NCI-H1694 (cell line): Measurements from ENCODE around the gene IPO5.

Experiments used
- DNase-seq: peaks from one replicate; lab custom pipeline; 2025; lab: John Stamatoyannopoulos, UW

The IPO5 gene

GRCh38 chr13:97953376-97953970 lies at the start of gene IPO5:
IPO5 (plus strand) TSS chr13:97953675; CDS start chr13:97976697, 23,022 bp downstream.
- DNase-seq = no peak

DNA sequence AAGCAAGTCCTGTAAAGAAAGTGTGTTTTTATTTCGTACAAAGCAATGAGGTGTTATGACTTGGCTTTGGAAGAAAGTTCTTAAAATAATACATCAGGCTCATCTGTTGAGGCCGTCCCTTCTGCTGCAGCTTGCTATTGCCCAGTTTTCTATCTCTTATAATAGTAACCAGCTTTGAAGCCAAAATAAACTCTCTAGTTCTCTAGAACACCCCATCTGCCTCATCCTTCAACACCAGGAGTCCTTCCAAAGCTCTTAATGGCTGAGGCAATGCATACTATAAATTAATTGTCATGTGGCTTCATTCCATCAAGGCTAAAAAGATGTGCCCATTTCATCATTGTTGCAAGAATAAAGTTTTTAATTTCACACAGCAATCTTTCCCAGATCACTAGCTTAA lies 49.4 kb upstream of the IPO5 start:
- no peak for DNase-seq

DNA sequence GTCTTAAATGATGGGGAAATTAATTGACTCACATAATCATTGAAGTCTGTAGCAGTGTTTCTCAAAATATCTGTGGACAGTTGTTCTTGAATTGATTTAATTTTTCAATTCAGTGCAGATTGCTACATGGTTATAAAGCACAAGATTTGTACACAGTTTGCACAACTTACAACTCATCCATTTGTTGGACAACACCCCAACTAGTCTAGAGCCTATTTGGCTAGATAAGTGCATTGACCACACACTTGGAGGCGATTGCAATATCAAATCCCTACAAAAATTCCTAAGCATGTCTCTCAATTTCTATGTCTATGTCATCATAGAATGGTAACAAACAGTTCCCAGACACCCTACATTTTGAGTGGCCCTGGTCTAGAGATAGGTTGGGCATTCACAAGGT lies 48.0 kb upstream of the IPO5 start:
- no peak for DNase-seq

DNA sequence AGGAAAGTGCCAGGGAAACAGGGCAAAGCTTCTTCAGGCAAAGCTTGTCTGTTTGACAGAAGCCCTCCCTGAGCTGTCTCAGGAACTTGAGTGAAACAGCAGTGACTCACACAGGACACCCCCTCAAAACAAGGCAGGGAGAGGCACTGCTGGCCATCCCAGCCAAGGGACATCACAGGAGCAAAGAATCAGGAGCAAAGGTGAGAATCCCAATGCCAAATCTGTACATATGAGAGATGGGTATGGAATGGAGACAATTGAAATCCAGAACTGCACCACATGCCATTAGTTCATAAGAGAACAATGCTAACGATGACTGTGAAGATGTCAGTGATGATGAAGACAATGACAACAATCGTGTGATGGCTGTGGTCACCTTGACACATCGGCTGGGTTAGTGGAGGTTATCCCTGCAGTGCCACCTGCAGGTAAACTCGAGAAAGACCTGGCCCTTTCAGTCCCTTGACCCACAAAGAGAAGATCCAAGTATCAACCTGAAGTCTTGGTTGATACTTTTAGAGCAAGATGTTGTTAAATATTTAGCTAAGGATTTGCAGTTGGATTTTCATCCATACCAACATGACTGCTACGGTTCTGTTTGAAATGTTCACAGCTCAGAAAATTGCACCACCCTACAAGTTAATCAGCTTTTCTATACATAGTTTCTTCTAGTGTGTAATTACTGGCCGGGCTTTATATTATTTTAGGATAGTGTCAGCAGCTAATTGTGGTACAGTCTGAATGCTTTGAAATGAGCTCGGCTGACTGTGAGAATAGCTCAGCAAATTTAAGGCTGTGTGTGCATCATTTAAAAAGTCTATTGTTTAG lies 42.0 kb upstream of the IPO5 start:
- no peak for DNase-seq

- DNase-seq = no peak
Observed at GRCh38 chr13:97912139-97912535, 41.3 kb upstream of the IPO5 start.

DNA sequence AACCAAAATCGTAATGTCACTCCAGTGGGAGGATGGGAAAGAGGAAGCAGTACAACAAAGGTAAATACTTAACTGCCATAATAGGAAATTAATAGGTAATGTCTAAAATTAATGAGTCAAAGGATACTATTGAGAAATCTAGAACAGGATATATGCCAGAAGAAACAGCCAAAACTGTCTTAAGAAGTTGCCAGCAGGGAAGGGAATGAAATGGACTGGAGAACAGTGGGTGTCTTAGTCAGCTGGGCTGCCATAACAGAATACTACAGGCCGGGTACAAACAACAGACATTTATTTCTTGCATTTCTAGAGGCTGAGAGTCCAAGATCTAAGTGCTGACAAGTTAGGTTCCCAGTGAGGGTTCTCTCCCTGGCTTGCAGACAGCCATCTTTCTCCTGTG lies 40.3 kb upstream of the IPO5 start:
- DNase-seq = no peak

GRCh38 chr13:97914540-97914939 lies 38.9 kb upstream of the IPO5 start:
- DNase-seq = no peak

GRCh38 chr13:97921176-97921816 lies 32.2 kb upstream of the IPO5 start:
- no peak for DNase-seq

GRCh38 chr13:97928301-97928700 lies 25.2 kb upstream of the IPO5 start:
- no peak for DNase-seq

GRCh38 chr13:97932036-97932435 lies 21.4 kb upstream of the IPO5 start:
- no peak for DNase-seq

DNA sequence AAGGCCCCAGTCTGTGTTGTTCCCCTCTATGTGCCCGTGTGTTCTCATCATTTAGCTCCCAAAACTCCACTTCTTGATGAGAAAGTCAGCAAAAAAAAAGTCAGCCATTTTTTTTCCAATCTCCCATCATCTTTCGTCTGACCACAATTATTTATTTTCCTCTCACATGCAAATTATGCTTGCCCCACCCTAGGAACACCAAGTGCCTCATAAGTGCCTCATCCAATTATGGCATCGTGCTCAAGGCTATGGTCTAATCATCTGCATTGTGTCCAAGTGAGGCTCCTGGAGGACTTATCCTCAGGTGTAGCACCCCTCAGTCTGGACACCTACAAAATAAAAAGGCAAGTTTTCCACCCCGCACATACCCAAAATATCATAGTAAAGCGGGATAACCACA lies 20.8 kb upstream of the IPO5 start:
- DNase-seq = no peak

DNA sequence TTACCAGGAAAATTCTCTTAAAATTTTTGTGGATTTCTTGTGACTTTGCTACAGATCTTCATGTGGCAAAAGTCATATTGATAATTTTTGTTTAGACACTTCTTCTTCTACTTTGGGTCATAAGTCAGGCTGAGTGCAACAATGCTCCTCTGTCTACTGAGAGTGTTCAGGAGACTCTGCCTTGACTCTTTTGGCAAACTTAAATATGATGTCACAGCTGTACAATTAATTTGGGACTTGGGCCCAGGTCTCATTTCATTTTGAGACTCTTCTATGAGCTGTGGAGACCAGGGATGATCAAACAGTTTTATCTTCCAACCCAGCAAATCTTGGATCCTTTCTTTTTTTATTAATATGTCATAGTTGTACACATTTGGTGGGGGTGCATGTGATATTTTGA lies 19.7 kb upstream of the IPO5 start:
- no peak for DNase-seq

DNA sequence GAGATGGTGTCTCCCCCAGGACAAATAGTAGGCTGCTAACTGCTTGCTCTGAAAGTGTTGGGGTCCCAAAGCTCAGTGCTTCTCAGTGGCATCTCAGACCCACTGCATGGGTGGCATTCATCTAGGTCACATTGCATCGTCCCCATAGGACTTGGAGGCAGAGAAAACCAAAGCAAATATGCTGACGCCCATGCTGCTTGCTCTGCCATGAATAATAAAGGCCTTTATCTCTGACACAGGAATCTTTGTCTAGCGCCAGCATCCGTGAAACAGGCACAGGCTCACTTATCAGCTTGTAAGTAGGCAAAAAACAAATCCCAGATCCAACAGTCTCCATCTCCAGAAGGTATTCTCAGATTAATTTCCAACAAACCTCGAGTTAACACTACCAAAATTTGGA lies 18.9 kb upstream of the IPO5 start:
- DNase-seq = no peak

GRCh38 chr13:97935071-97935470 lies 18.4 kb upstream of the IPO5 start:
- no peak for DNase-seq

- DNase-seq = no peak
Observed at GRCh38 chr13:97936036-97936435, 17.4 kb upstream of the IPO5 start.

DNA sequence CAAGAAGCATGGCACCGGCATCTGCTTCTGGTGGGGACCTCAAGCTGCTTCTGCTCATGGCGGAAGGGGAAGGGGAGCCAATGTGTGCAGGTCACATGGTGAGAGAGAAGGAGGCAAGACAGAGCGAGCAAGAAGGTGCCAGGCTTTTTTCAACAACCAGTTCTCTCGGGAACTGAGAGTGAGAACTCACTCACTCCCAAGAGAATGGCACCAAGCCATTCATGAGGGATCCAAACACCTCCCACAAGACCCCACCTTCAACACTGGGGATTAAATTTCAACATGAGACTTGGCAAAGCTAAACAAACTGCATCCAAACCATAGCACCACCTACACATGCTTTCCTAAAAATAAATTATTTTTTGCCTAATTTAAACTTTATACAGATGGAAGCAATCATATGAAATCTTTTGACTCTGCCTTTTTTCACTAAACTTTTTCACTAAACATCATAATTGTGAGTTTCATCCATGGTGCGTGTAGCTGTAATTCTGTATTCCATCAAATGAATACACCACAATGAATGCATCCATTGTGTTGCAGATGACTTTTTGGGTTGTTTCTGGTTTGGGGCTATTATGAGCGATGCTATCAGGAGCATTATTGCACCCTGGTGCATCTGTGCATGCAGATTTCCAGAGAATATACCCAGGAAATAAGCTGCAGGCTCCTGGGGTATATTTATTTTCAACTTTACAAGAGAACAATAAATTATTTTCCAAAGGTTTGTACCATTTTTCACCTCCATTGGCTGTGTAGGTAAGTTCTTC lies 14.6 kb upstream of the IPO5 start:
- no peak for DNase-seq

DNA sequence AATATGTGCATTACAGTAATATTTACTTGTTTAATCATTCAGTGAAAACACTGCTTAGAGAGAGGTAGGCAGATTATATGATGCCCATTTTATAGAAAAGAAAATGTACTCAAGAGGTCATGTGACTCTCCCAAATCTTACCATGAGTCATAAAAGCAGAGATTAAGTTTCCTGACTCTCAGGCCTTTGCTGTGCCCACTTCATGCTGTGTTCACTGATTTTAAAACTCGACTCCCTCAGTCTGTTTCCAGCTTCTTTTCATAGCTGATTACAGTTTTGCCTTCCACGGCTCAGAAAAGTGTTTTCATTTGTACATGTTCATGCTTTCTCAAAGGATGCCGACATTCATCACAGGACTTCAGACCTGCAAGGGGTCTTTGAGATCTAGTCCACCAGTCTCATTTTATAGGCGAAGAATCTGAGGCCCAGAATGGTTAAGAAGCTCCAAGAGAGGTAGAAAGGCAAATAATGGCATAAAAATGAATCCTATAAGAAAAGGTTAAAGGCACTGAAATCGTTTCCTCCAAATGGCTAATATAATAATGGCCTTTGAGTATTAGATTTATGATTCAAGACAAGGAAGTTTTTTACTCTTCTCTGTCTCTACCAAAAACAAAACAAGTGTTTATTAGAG lies 9.0 kb upstream of the IPO5 start:
- no peak for DNase-seq

DNA sequence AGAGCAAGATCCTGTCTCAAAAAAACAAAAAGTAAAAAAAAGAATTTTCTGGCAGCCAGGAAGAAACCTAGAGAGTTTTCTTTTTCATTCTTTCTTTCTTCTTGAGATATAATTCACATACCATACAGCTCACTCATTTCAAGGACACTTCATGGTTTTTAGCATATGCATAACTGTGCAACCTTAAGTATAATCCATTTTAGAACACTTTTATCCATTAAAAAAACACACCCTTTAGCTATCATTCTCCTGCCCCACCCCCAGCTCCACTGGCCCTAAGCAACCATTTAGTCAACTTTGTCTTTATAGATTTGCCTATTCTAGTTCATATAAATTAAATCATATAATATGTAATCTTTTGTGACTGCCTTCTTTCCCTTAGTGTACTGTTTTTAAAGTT lies 8.1 kb upstream of the IPO5 start:
- no peak for DNase-seq

GRCh38 chr13:97945792-97946419 lies 7.6 kb upstream of the IPO5 start:
- no peak for DNase-seq

DNA sequence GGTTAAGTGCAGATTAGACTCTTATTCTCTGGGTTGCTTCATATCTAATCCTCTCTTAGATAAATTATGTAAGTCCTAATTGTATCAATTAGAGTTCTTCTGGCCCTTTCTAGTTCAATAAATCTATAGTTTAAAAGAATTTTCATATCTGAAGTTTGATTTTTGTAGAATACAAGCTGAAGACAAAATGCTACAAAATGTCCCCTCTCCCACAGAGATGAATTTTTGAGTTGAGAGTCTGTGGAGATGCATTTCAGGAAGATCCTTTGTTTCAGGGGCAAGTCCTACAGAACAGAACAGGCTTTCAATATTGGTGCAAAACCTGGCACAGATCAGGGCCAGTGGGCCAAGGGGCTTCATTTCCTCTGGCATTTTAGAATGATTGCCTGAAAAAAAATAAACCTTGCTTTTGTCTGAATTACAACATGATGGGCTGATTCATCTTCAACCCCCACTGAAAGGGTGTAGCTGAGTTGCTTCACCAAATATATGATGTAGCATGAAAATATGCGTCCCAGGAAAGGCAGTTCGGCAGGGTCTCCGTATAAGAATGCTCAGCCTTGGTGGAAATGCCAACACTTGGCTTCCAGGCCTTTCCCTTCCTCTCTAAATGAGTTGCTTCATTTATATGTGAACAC lies 6.4 kb upstream of the IPO5 start:
- DNase-seq = no peak

- no peak for DNase-seq
Observed at GRCh38 chr13:97948041-97948440, 5.4 kb upstream of the IPO5 start.
